GM12878 (cell line): Measurements from ENCODE around the gene OXA1L. TPM values are rescaled to one million over a fixed set of nuclear protein-coding genes. Genes with fewer than 3 reads are reported as not detected.

Experiments used
- ATAC-seq: fragments of 200-7000 bp; cut with Tn5 transposase; 3 replicates; pipeline ENCODE4 v1.9.1; 2020; ENCODE audit warnings: mild to moderate bottlenecking, moderate library complexity
- BruUV-seq: library from RNA; stranded (reverse); fragments of 400-500 nt; replicated peaks from 2 replicates; lab custom pipeline; 2021; lab: Mats Ljungman, UMichigan
- CTCF ChIA-PET: fragments of 300-600 bp; sonication (Branson Sonifier 250); formaldehyde crosslinking; extraction: SDS; loops from one replicate; lab custom pipeline; 2021; ENCODE audit warnings: inconsistent platforms; lab: Yijun Ruan, JAX
- POLR2A ChIA-PET: fragments of 350-600 bp; formaldehyde crosslinking; extraction: SDS; loops from one replicate; lab custom pipeline; 2021; ENCODE audit warnings: inconsistent platforms; lab: Charles Lee
- RAD21 ChIA-PET: fragments of 300-600 bp; sonication (Branson Sonifier 250); formaldehyde crosslinking; loops from one replicate; lab custom pipeline; 2023; ENCODE audit warnings: antibody characterized with exemption; ENCODE audit not compliant: unreplicated experiment; lab: Charles Lee
- SMC1A ChIA-PET: fragments of 300-600 bp; sonication (Branson Sonifier 250); formaldehyde crosslinking; loops from one replicate; lab custom pipeline; 2023; ENCODE audit not compliant: unreplicated experiment, uncharacterized antibody; lab: Charles Lee
- DNase-seq: peaks from one replicate; pipeline ENCODE4 v3.0.0-alpha.2; 2011; ENCODE audit warnings: low read depth, low spot score
- FAIRE-seq: peaks from 3 replicates; lab custom pipeline; 2011; peaks lifted over from hg19 to GRCh38; lab: Jason Lieb, UNC
- H2AFZ ChIP-seq: 2 replicates; pipeline ENCODE4 v1.6.0; 2011; ENCODE audit warnings: low read depth, low read length, control low read depth; ENCODE audit not compliant: control insufficient read depth
- H3K27ac ChIP-seq: 2 replicates; pipeline ENCODE4 v1.5.1; 2011; ENCODE audit warnings: control low read depth; ENCODE audit not compliant: control insufficient read depth, insufficient read depth
- H3K27me3 ChIP-seq, 2 experiments: replicated peaks in 1 of 2; 2 replicates each; pipeline versions ENCODE4 v1.6.0 to v1.6.1; 2011; ENCODE audit warnings: low read length in 1 of 2; ENCODE audit not compliant: control insufficient read depth in 2 of 2, insufficient read depth in 2 of 2
- H3K36me3 ChIP-seq, 2 experiments: 2 replicates each; pipeline ENCODE4 v1.5.1; 2011; ENCODE audit warnings: low read length in 1 of 2; ENCODE audit not compliant: control insufficient read depth in 2 of 2, insufficient read depth in 2 of 2
- H3K4me1 ChIP-seq: 2 replicates; pipeline ENCODE4 v1.6.1; 2011; ENCODE audit warnings: mild to moderate bottlenecking, low read length, moderate library complexity, mixed read lengths; ENCODE audit not compliant: control insufficient read depth, insufficient read depth
- H3K4me2 ChIP-seq: 2 replicates; pipeline ENCODE4 v1.6.0; 2011; ENCODE audit warnings: control low read depth; ENCODE audit not compliant: control insufficient read depth, insufficient read depth
- H3K4me3 ChIP-seq: fragments of 200-600 bp; sonication (generic); 2 replicates; pipeline ENCODE4 v1.5.1; 2016
- H3K79me2 ChIP-seq: 2 replicates; pipeline ENCODE4 v1.6.0; 2011; ENCODE audit warnings: low read length; ENCODE audit not compliant: control insufficient read depth, insufficient read depth
- H3K9ac ChIP-seq: 2 replicates; pipeline ENCODE4 v1.8.0; 2011; ENCODE audit warnings: low read length, control low read depth, mixed read lengths; ENCODE audit not compliant: control insufficient read depth, insufficient read depth
- H3K9me3 ChIP-seq: replicated peaks from 3 replicates; pipeline ENCODE4 v1.5.1; 2011; ENCODE audit warnings: mild to moderate bottlenecking, low read length; ENCODE audit not compliant: control insufficient read depth, insufficient read depth
- H4K20me1 ChIP-seq: 2 replicates; pipeline ENCODE4 v1.6.0; 2011; ENCODE audit not compliant: control insufficient read depth, insufficient read depth
- CHD2 ChIP-seq: IDR thresholded peaks from 2 replicates; pipeline ENCODE4 v1.6.1; 2011; ENCODE audit warnings: low read depth, low read length, improper control_type of control experiment, borderline replicate concordance
- FOXK2 ChIP-seq: fragments of 450-650 bp; IDR thresholded peaks from 2 replicates; pipeline ENCODE4 v1.6.1; 2017; ENCODE audit warnings: mild to moderate bottlenecking, moderate library complexity
- FOXM1 ChIP-seq: IDR thresholded peaks from 2 replicates; pipeline ENCODE4 v1.6.1; 2012; ENCODE audit warnings: low read depth, mild to moderate bottlenecking, inconsistent platforms, low read length, moderate library complexity
- LARP7 ChIP-seq: fragments of 450-650 bp; IDR thresholded peaks from 2 replicates; pipeline ENCODE4 v1.6.1; 2017; ENCODE audit warnings: mild to moderate bottlenecking
- MAX ChIP-seq: IDR thresholded peaks from 2 replicates; pipeline ENCODE4 v1.6.1; 2012; ENCODE audit warnings: low read depth, low read length, improper control_type of control experiment
- SREBF1 ChIP-seq: IDR thresholded peaks from 2 replicates; pipeline ENCODE4 v1.6.1; 2012; ENCODE audit warnings: mild to moderate bottlenecking, low read length
- ZSCAN29 ChIP-seq: fragments of 450-650 bp; IDR thresholded peaks from 2 replicates; pipeline ENCODE4 v1.6.1; 2017; ENCODE audit warnings: mild to moderate bottlenecking, moderate library complexity
- WGBS: methylation state at CpG from one replicate; pipeline ENCODE4 v1.1.6; 2016; ENCODE audit warnings: low lambda C conversion rate; ENCODE audit not compliant: insufficient replicate concordance, insufficient coverage; ENCODE audit errors: missing lambda C conversion rate; 5-methylcytosine and 5-hydroxymethylcytosine counted together
- in situ Hi-C: fragments of 300-500 bp; cut with MboI; formaldehyde crosslinking; loops from 9 replicates; pipeline ENCODE4 v1.14.3; 2018; ENCODE audit warnings: mixed read lengths
- intact Hi-C: fragments of 100-400 bp; cut with micrococcal nuclease; formaldehyde crosslinking; loops from one replicate; pipeline ENCODE4 v1.14.2; 2022; ENCODE audit not compliant: unreplicated experiment
- polyA plus RNA-seq, 11 experiments: library from polyadenylated mRNA; depleted of rRNA in 4 of 11; unstranded in 6 of 11; stranded (reverse) in 5 of 11; fragments of >200 nt; fragmentation: Nextera tagmentation in 4 of 11; fragmentation: Illumina TruSeq in 1 of 11; extraction: Ambion mirVana in 4 of 11; extraction: Trizol in 1 of 11; gene quantifications; 1 replicate in 1 of 11; 2 replicates in 10 of 11; pipeline versions ENCODE4 v1.2.1 to v1.2.3, GENCODE V29; 2011 to 2016; ENCODE audit warnings: inconsistent platforms in 2 of 11, missing spikeins in 2 of 11, low read depth in 1 of 11
- total RNA-seq, 4 experiments: library from RNA; depleted of rRNA in 3 of 4; stranded (reverse); fragments of >200 nt in 3 of 4; fragmentation: Illumina TruSeq in 1 of 4; extraction: Trizol in 1 of 4; gene quantifications; 2 replicates each; pipeline versions ENCODE4 v1.2.1 to v1.2.3, GENCODE V29; 2013 to 2021
- TF ChIP-seq, protein P1 (sequence below): IDR thresholded peaks from 2 replicates; pipeline ENCODE4 v1.6.1; 2011; ENCODE audit warnings: low read depth, low read length, improper control_type of control experiment, borderline replicate concordance

The OXA1L gene
- total and polyA plus RNA-seq, 10 of the 15 experiments (the other 5 are each of a cell fraction or from before 2014, with no cell fraction given), result 105 to 289 (median 146) TPM

GRCh38 chr14:22798528-22798927 is 32.0 kb downstream of the OXA1L start:
- Histone ChIP-seq H3K27ac (peak overlapping the region; percentile 63), H3K4me3 (no peak overlapping the region), H3K4me1 (peaks cover 70% of the 10 kb centered on the region), H3K4me2 (peak overlapping the region; percentile 46), H3K36me3 (peaks cover 0 to 2% of the 10 kb centered on the region in 2 experiments; a peak in 2 of 4 replicates), H3K79me2 (peaks cover 43% of the 10 kb centered on the region), H2AFZ (peak overlapping the region; percentile 28), H3K27me3 (no peaks in the 10 kb centered on the region), H3K9ac (no peak overlapping the region), H3K9me3 (no peaks in the 10 kb centered on the region), H4K20me1 (no peaks in the 10 kb centered on the region)
- CTCF ChIA-PET, result no interaction called here
- SMC1A ChIA-PET, result interaction anchor here (0.6 to 20.3 kb wide), 4 partner anchors 11 to 477 kb away, joined by 3 to 395 read pairs (median 3); partner anchors contain the start of gene SLC7A7
- no peak for DNase-seq
- intact Hi-C loops (loop anchor here (10.0 kb wide), 1 partner anchor 314 kb away; no protein-coding TSS in a partner anchor), in situ Hi-C loops (no loop called here)
- TF ChIP-seq FOXM1, result no peak
- TF ChIP-seq, protein P1, sequence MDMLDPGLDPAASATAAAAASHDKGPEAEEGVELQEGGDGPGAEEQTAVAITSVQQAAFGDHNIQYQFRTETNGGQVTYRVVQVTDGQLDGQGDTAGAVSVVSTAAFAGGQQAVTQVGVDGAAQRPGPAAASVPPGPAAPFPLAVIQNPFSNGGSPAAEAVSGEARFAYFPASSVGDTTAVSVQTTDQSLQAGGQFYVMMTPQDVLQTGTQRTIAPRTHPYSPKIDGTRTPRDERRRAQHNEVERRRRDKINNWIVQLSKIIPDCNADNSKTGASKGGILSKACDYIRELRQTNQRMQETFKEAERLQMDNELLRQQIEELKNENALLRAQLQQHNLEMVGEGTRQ, result no peak
- TF ChIP-seq LARP7, result no peak
- RAD21 ChIA-PET, result interaction anchor here (1.0 to 9.8 kb wide), 2 partner anchors 9 to 10 kb away, joined by 4 to 219 read pairs; partner anchors contain the start of gene SLC7A7
- WGBS, result 54% methylated on average over 2 of the region's 2 CpGs
- no peak for FAIRE-seq
- POLR2A ChIA-PET, result interaction anchor here (11.3 kb wide), 1 partner anchor 10 kb away, joined by 245 read pairs; the partner anchor contains the start of gene SLC7A7
- no peak for ATAC-seq
- BruUV-seq, result no TSS peak

DNA sequence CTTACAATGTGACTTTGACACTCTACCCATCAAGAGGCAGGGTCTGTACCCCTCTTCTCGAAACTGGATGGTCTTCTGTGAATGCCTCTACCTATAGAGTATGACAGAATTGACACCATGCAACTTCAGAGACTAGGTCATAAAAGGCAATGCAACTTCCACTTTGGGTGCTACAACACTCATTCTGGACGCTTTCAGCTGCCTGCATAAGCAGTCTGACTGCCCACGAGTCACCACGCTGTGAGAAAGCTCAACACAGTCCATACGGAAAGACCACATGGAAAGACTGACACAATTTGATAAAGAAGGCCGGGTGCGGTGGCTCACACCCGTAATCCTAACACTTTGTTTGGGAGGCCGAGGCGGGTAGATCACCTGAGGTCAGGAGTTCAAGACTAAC is 33.9 kb downstream of the OXA1L start:
- ATAC-seq, result no peak
- intact Hi-C loops (no loop called here), in situ Hi-C loops (no loop called here)
- CTCF ChIA-PET, result interaction anchor here (0.7 to 5.8 kb wide), 4 partner anchors 10 to 19 kb away, joined by 3 to 29 read pairs (median 14); no protein-coding TSS in a partner anchor
- POLR2A ChIA-PET, result interaction anchor here (4.9 to 17.5 kb wide), 2 partner anchors 7 to 14 kb away, joined by 43 to 245 read pairs; partner anchors contain the start of gene SLC7A7
- H2AFZ ChIP-seq, result no peak overlapping the region
- H3K4me1 ChIP-seq, result peaks cover 71% of the 10 kb centered on the region
- H3K27me3 ChIP-seq, result no peaks in the 10 kb centered on the region
- no peak for FAIRE-seq
- peaks cover 0 to 2% of the 10 kb centered on the region in 2 experiments; a peak in 2 of 4 replicates for H3K36me3 ChIP-seq
- no TSS peak for BruUV-seq
- H3K27ac ChIP-seq, result no peak overlapping the region
- H3K9ac ChIP-seq, result no peak overlapping the region
- RAD21 ChIA-PET, result interaction anchor here (1.0 to 2.2 kb wide), 2 partner anchors 10 to 13 kb away, joined by 3 to 5 read pairs; no protein-coding TSS in a partner anchor
- 84% methylated on average over 10 of the region's 10 CpGs for WGBS
- no peaks in the 10 kb centered on the region for H4K20me1 ChIP-seq
- no peaks in the 10 kb centered on the region for H3K9me3 ChIP-seq
- H3K79me2 ChIP-seq, result peaks cover 41% of the 10 kb centered on the region
- TF ChIP-seq SREBF1 (no peak), CHD2 (no peak), ZSCAN29 (no peak), FOXK2 (0 out of 2 replicates have a peak, but pooled peaks have one; percentile 5), MAX (no peak)
- SMC1A ChIA-PET, result interaction anchor here (1.1 to 20.3 kb wide), 2 partner anchors 9 kb away, joined by 3 to 395 read pairs; partner anchors contain the start of gene SLC7A7
- H3K4me3 ChIP-seq, result no peak overlapping the region
- DNase-seq, result no peak
- no peak overlapping the region for H3K4me2 ChIP-seq
